Activated CD4-positive, alpha-beta T cell treated with anti-CD3 and anti-CD28 coated beads for 4 hours (primary cell): Measurements from ENCODE around the gene CARD9.

Experiments used
- DNase-seq, 2 donors: peaks; one replicate each; pipeline ENCODE4 v3.0.0-alpha.2; 2020

The CARD9 gene

DNA sequence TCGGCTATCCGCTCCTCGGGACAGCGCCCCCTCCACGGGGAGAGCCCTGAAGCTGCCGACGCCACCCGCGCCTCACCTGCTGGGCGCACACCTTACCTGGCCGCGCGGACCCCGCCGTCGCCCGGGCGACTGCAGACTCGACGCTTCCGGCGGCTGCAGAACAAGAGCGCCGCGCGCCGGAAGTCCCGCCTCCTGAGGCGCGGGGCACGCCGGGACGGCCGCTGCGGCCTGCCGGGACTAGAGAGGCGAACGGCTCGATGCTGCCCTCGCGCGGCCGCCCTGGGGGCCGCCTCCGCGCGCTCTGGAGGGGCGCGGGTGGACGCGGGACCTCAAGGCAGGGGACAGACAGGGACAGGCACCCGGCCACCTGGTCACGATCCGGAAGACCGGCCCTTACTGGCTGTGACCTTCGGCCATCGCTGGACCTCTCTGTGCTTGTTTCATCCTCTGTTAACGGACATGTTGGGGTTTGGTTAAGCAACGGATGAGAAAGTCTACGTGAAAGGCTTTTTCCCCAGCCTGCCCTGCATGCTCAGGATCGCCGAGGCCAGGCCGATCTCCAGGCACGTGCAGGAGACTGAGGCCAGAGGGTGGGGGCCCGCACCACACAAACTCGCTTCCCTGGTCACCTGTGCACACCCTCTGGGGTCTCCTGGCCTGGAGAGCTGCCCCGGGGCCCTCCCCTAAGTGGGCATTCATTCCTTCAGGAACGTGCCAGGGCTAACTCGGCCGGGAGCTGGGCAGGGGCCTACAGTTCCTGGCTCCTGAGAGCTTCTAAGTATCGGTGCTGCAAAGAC, 26.8 kb upstream of the CARD9 start, which contains the start of gene SNAPC4:
SNAPC4 (minus strand) TSS at position 133 of the 797 bp plus-strand sequence. CDS start 1,742 bp downstream, outside the sequence.
- peak; percentile 84 for DNase-seq

DNA sequence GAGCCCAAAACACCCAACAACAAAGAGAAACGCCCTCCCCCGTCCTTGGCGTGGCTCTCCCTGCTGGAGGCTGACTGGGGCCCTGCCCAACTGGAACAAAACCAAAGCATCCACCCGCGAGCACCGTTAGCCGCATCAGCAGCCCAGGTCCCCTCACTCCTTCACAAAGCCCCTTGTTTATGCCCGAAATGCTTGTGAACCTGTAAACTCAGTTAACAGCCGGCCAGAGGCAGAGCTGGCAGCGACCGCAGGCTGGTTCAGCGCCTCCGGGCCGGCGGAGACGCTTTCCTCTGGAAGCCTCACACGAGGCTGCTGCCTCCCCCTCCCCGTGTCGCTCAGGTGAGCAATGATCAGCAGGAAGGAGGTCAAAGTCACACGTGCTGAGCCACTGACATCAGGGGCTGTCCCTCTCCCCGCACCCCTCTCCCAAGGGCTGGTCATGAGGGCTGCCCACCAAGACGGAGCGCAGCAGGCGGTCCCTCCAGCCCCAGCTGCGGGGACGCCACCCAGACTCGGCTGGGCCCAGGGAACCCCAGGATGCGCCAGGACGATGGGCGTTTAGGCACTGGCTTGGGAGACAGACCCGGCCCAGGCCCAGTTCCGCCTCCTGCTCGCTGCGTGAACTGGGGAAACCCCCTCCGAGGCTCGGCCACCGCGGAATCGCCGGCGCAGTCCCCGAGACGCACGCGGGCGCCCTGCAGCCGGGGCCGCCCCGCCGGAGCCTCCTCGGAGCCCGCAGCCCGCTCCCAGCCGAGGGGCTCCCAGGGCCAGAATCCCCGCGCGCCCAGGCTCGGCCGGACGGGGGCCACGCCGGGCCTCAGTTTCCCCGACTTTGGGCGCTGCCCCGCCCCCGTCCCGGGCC, 25.9 kb upstream of the CARD9 start:
- peak; percentile 34 to 51 for DNase-seq

DNA sequence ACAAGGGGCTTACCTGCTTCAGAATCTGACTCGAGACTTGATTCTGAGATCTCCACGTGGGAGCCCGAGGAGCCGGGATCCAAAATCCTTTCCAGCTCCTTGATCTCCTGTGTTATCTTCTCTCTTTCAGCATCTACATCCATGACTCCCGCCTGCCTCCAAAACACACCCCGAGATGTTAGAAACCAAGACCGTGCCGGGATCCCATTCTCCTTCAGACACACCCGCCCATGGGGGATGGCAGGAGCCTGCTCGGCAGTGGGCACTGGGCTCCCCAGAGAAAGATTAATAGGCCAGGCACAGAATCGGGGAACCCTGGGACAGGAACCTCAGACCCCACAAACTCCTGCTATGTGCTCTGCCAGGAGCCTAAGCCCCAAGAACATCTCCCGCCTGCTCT, 24.8 kb upstream of the CARD9 start:
- DNase-seq: no peak

DNA sequence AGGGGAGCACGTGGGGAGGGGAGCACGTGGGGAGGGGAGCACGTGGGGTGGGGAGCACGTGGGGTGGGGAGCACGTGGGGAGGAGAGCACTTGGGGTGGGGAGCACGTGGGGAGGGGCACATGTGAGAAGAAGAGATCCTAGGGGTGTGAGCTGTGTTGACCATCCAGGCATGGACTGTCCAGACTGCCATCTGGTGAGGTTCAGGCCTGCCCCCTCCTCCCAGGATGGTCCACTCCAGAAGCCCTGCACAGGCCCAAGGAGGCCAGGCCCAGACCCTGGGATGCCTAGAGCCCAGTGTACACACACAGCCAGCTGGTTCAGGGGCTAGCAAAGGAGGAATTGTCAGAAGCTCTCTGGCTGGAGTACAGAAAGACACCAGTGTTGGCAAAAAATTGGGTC, 24.2 kb upstream of the CARD9 start:
- no peak for DNase-seq

DNA sequence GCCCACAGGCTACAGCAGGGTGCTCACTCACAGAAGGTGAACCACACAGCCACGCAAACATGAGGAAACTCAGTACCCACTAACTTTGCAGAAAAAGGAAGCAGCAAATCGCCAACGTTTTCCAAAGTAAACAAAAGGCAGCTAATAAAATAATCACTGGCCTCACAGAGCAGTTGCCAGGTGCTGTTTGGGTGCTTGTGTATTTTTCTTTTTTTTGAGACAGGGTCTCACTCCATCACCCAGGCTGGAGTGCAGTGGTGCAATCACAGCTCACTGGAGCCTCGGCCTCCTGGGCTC, 22.7 kb upstream of the CARD9 start:
- no peak for DNase-seq

DNA sequence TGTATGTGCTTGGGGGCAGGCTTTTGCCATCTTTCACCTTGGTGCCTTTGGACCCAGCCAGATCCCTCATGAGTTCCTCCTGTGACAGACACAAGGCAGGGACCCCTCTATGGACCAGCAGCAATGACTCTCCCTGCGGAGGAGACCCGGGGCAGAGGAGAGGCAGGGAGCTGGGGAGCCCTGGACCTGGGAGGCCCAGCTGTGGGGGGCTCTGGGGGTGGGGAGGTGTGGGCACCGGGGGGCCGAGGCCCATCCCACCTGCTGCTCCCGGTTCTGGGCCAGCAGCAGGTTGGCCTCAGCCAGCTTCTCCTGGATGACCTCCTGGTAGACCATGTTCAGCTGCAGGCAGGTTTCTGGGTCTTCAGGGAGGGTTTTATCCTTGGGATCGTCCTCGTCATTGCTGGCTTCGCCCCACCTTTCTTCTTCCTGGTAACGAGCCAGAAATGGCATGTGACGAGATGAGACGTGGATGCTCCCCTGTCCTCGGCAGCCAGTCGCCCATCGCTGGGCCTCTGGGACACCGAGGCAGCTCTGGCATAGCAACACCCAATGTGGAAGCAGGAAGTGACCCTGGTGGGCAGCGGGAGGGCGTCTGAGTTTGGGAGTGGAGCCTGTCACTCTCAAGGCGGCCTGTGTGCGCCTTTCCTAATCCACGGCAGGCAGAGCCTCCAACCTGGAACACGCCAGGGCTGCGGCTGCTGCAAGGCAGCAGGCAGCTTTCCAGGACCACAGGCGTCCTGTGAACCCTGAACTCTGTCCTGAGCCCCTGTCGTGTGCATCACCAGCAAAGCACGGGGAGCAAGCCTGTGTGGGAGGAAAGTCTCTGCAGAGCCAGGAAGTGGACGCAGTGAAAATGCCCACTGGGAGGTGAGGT, 22.1 kb upstream of the CARD9 start:
- no peak for DNase-seq

DNA sequence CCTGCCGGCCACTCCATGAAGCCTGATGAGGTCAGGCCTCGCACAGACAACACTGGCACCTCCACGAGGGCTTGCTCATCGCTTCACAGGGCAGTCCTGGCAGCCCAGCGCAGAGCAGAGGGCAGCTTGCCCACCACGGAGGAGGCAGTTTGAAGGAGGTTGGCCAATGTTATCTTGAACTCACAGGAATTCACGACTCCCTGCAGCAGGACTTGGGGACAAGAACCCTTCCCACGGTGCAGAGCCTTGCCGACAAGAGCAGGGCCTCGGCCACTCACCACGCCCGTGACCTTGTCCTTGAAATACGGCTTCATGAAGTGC, 21.5 kb upstream of the CARD9 start:
- no peak for DNase-seq

DNA sequence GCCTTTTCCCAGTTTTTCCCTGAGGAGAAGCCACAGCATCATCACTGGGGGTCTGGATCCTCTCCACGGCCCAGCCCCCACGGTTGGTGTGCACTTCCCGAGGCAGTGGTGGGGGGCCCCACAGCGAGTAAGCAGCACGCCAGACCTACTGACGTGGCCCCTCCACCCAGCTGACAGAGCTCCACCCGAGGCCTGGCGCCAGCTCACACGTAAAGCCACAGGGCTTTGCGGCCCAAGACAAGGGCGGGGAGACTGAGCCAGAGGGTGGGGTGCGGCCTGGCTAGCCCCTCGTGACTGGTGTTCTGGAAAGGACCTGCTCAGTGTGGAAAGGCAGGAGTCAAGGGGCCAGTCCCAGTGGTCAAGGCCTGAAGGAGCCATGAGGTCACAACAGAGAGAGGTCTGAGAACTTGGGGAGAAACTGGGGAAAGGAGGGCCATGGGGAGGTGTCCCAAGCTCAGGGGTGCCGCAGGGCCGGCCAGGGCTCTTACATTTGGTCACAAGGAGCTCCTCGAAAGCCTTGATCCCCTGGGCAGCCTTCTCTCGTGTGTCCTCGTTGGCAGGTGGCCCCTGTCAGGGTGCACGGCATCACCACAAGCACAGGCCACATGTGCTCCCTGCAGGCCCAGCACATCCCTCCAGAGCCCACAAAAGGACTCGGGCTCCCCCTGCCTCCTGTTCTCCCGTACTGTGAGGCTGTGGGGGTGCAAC, 21.0 kb upstream of the CARD9 start:
- DNase-seq: no peak

DNA sequence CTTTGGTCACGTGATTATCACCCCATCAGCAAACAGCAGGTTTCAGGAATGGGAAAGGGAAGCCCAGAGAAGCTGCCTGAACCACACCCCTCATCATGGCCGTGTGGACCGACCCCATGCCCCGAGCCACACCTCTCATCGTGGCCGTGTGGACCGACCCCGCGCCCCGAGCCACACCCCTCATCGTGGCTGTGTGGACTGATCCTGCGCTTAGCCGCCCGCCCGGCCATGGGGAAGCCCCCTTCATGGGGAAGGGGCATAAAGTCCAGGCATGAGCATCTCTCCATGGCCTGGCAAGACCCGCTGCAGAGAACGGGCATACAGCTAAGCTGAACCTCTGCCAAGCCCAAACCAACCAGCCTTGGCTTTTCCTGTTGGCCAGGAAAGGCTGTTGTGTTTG, 20.1 kb upstream of the CARD9 start:
- DNase-seq: no peak

DNA sequence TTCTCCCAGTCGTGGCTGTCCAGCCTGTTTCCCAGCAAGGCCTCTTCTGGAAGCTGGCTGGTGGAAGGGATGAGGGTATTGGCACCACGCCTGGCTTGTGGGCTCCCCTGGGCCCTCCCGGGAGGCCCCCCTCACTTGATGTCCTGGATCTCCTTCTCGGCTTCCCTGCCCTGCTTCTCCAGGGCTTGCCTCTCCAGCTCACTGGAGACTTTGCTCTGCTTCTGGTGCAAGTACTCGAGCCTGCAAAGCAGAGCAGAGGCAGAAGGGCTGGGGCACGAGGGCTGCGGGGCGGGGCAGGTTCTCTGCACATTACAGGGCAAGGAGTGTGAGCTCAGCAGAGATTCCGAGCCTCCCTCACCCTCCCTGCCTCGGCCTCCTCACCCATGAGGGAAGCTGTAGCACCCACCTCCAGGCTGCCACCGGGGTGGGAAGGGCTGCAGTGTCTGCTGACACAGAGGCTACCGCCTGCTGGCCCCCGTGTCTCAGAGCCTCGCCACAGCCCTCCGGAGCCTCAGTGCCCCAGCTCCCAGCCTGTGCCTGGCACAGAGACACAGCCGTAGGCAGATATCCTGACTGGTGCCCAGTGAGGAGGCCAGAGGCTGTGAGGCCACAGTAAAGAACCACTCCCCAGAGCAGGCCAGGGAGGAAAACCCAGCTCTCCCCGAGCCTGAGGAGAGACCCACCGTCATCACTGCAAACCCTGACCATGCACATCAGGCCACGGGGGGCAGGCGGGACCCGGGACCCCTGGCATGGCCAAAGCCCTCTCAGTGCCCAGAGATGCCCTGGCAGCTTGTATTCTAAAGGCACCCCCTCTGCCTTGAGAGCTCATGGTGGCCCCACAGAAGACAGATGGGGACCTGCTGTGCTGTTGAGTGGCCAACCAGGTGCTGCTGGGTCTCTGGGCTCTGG, 19.3 kb upstream of the CARD9 start:
- DNase-seq: no peak

DNA sequence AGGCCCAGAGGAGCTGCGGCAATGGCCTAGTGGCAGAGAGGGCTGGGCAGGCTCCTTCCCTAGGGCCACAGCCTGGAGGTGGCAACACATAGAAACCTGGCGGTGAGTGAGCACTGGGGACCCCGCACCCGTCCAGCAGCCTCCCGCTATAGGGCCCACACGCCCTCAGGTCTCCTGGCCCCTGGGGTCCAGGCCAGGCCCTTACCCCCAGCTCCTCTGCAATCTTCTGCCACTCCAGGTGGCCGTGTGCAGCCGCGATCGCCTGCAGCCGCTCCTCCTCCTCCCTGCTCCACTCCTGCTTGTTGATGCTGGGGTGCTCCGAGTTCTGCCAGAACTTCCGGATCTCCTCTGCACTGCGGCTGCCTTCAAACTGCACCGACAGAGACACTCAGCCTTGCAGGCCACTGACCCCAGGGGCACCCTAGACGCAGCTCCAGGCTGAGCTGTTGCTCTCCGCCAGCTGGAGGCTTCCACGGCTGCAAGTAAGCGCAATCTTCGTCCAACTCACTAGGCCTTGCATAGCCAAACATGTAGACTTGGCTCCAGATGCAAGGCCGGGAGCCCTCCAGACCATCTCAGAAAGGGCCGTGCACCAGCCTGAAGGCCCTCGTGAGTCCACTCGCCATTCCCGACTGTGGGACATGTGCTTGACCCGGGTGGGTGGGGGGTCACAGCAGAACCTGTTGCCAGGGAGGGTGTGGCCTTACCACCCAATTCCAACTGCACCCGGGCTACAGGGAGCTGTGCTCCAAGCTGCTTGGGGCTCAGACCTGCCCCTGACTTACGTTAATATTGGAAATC, 18.5 kb upstream of the CARD9 start:
- DNase-seq: no peak

DNA sequence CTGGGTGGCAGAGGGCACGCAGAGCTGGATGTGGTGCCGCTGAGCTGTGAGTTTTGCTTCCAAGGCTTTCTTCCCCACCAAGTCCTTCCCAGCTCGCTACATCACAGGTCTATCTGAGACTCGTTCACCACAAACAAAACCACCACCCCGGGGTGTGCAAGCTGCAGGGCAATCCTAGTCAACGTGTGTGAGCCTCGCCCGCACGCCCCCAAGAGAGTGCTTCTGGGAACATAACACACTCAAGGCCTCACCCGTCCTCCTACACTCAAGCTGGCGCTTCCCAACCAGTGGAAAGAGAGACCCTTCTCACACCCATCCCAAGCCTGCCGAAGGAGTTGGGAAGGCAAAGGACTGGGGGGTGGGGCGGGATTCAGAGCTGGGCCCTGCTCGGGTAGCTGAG, 15.9 kb upstream of the CARD9 start:
- no peak for DNase-seq

DNA sequence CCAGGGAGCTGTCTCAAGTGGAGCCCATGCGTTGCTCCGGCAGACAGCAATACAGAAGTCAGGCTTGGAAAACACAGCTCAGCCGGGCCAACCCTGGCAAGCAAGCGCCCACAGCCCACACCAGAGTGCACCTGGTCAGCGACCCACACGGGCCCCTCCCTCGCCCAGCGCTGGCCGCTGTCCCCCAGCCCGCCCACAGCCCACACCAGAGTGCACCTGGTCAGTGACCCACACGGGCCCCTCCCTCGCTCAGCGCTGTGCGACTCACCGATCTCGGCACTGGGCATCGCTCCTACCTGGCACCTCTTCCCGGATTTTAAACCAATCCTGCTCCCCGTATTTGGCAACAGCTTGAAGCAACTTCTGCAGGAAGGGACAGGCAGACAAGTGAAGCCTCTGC, 13.7 kb upstream of the CARD9 start:
- no peak for DNase-seq

DNA sequence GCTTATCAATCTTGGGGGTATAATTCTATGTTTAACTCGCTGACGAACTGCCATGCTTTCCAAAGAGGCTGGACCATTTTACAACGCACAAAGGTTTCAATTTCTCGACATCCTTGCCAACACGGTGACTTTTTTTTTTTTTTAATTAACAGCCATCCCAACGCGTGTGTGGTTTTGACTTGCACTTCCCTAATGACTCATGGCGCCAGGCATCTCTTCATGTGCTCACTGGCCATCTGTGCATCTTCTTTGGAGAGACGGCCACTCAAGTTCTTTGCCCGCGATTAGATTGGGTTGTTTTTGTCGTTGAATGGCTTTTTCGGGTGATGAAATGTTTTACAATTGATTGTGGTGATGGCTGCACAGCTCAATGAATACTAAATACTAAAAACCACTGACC, 12.5 kb upstream of the CARD9 start:
- DNase-seq: no peak

DNA sequence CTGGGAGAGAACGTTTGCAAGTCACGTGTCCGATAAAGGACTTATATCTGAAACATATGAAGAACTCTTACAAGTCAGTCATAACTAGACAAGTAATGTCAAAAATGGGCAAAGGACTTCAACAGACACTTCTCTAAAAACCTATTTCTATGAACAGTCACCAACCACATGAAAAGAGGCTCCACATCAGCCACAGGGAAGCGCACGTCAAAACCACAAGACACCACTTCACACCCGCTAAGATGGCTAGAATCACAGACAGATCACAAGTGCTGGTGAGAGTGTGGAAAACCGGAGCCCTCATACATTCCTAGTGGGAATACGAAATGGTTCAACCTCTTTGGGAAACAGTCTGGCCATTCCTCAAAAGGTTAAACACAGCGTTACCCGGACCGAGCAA, 11.5 kb upstream of the CARD9 start:
- peak in 1 of 2 donors; percentile 37 for DNase-seq

DNA sequence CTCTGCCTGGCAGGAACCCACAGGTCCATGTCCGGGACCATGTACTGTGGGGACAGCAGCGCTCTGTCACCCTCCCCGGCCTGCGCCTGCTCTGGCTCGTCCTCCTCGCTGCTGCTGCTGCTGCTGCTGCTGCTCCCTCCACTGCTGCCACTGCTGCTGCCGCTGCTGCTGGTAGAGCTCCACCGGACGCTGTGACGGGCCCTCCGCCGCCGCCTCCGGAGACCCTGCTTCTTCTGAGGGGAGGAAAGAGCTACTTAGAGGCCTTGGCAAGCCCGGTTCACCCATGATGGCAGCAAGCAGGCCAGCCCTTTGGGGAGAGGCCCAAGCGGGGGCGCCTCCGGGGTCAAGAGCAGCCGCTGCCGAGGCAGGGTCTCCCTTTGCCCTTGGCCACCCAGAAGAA, 10.0 kb upstream of the CARD9 start:
- no peak for DNase-seq

DNA sequence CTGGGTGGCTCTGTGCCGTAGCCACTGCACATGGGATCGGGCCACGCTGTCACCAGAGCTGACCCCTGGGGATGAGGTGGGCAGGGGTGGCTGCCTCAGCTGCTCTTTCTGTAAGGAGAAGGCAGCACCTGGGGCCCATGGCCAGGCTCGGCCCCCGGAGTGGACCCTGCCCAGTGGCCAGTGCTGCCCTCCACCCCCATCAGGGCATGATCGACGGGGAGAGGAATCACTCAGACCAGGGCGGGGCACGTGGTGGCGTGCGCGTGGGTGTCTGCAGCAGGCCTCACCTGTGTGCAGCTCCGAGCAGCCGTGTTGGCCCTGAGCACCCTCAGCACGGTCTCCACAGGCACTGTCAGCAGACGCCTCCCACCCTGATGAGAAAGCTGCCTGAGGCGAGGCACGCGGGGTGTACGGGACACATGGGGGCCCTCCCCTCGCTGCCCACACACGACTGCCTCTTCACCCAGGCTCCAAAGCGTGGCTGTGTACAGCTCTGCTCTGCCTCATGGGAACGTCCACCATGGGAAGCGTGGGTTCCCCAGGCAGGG, 8.6 kb upstream of the CARD9 start:
- DNase-seq: no peak

DNA sequence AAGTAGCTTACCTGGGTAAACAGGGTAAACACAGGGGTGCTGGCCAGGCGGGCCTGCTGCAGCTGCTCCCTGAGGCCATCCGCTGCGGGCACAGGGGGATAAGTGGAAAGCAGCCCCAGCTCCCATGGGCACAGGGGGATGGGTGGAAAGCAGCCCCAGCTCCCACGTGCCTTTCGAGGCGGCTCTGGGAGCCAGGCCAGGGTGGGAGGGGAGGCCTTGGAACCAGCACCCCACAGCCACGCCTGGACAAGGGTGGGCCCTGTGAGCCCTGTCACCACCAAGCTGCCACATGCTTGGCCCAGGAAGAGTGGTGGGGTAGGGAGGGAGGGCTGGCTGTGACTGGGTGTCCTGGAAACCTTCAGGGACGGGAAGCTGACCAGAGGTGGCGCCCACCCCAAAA, 7.8 kb upstream of the CARD9 start:
- DNase-seq: no peak

DNA sequence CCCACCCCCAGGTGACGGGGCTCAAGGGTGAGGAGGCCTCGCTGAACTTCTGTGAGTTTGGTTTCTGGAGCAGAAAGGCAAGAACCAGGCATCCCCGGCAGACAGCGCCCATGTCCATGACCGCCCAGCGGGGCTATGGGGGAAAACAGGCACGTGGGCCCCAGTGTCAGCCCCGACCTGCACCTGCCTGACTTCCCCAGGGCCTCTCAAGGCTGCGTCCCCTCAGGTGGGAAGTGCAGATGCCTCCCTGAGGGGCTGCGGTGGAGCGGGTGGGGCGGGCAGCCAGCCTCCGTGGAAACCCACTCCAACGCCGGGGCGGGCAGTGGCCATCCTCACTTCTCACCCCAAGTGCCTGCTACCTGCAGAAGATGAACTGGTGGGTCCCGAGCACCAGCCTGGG, 6.9 kb upstream of the CARD9 start:
- DNase-seq: no peak

DNA sequence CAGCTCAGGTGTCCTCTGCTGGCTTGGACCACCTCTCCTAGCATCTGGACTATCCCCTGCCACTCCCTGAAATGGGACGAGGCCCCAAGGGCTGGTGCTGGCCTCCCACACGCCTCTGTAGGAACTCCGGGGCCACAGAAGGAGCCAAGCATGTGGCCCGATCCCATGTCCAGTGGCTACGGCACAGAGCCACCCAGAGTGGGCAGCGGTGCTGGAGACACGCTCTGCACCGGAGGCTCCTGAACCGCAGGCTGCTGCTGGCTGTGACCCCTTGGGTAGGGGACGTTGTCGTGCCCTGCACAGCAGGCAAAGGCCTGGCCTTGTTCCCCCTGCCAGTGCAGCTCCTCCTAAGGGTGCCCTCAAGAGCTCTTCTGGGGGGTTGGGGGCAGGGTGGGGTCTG, 6.4 kb upstream of the CARD9 start:
- no peak for DNase-seq

DNA sequence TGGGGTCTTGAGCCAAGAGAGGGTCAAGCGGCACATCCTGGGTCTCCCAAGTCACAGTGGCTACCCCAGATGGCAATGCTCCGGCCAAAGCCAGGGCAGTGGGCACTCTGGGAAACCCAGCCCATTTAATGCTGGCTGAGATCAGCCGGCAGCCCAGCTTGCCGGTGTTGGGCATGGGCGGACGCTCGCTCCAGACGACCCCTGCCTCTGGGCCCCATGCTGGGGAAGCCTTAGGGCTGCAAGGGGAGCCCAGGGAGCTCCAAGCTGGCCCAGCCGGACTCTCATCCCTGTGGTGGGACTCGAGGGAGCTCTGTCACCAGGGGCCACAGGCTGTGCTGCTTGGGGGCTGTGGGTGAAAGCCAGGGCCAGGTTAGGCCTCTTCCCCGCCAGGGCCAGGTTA, 5.9 kb upstream of the CARD9 start:
- no peak for DNase-seq
